ENCODE measurements around the gene VPS16. TPM values are rescaled to one million over a fixed set of nuclear protein-coding genes. Genes with fewer than 3 reads are reported as not detected.

VPS16 gene
- total RNA-seq, 3 donors from 2014 or later (not counting 1 experiment from before 2014, with no cell fraction given), result 108 to 118 (median 109) TPM

- ATAC-seq (no peak), DNase-seq (no peak)
- peaks cover 28 to 50% of the 10 kb centered on the region in 2 donors for H3K4me1 Mint-ChIP-seq
- Histone ChIP-seq H3K27me3 (ENCODE audit: control insufficient read depth, insufficient read depth, low read length) (no peaks in the 10 kb centered on the region), H3K4me3 (ENCODE audit: low read length) (peak overlapping the region; percentile 5), H3K27ac (ENCODE audit: low read length) (peak overlapping the region; percentile 81), H3K36me3 (ENCODE audit: control insufficient read depth, insufficient read depth, low read length) (peaks cover 7% of the 10 kb centered on the region), H3K4me1 (ENCODE audit: control insufficient read depth, insufficient read depth, low read length) (peaks cover 26% of the 10 kb centered on the region), H3K9me3 (ENCODE audit: control insufficient read depth, insufficient read depth, low read length) (no peaks in the 10 kb centered on the region)
- H3K9me3 Mint-ChIP-seq, result no peaks in the 10 kb centered on the region
- peak overlapping the region; percentile 81 to 95 for H3K27ac Mint-ChIP-seq
- TF ChIP-seq, protein P1, sequence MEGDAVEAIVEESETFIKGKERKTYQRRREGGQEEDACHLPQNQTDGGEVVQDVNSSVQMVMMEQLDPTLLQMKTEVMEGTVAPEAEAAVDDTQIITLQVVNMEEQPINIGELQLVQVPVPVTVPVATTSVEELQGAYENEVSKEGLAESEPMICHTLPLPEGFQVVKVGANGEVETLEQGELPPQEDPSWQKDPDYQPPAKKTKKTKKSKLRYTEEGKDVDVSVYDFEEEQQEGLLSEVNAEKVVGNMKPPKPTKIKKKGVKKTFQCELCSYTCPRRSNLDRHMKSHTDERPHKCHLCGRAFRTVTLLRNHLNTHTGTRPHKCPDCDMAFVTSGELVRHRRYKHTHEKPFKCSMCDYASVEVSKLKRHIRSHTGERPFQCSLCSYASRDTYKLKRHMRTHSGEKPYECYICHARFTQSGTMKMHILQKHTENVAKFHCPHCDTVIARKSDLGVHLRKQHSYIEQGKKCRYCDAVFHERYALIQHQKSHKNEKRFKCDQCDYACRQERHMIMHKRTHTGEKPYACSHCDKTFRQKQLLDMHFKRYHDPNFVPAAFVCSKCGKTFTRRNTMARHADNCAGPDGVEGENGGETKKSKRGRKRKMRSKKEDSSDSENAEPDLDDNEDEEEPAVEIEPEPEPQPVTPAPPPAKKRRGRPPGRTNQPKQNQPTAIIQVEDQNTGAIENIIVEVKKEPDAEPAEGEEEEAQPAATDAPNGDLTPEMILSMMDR (IDR thresholded peaks at IDR 0.05), result no peak
- intact Hi-C loops (cut with micrococcal nuclease), result loop anchor here (1.0 to 2.0 kb wide), 2 partner anchors 13 to 33 kb away; partner anchors contain the start of gene PTPRA
- H3K36me3 Mint-ChIP-seq, result no peaks in the 10 kb centered on the region
- peak overlapping the region; percentile 86 for H3K4me3 Mint-ChIP-seq
- 88% methylated on average over 21 of the region's 21 CpGs for WGBS (ENCODE audit: insufficient coverage)
- H3K27me3 Mint-ChIP-seq (ENCODE audit: low read depth in 2 of 2), result no peaks in the 10 kb centered on the region
Observed at GRCh38 chr20:2839732-2840137, 810 bp upstream of the VPS16 start.

- H3K36me3 Mint-ChIP-seq, result no peaks in the 10 kb centered on the region
- H3K9me3 ChIP-seq (ENCODE audit: control insufficient read depth, insufficient read depth, low read length), result no peaks in the 10 kb centered on the region
- intact Hi-C loops (cut with micrococcal nuclease), result loop anchor here (1.0 to 2.0 kb wide), 2 partner anchors 11 to 32 kb away; partner anchors contain the start of gene PTPRA
- H3K4me3 ChIP-seq (ENCODE audit: low read length), result peak overlapping the region; percentile 83
- TF ChIP-seq, protein P1 (IDR thresholded peaks at IDR 0.05), result no peak
- WGBS (ENCODE audit: insufficient coverage), result 11% methylated on average over 33 of the region's 33 CpGs
- DNase-seq (peak; percentile 37 to 52), ATAC-seq (peak; percentile 32 to 52 (median 46))
- peak overlapping the region; percentile 54 for H3K27ac ChIP-seq (ENCODE audit: low read length)
- H3K36me3 ChIP-seq (ENCODE audit: control insufficient read depth, insufficient read depth, low read length), result peaks cover 7% of the 10 kb centered on the region
- peaks cover 26% of the 10 kb centered on the region for H3K4me1 ChIP-seq (ENCODE audit: control insufficient read depth, insufficient read depth, low read length)
- H3K4me3 Mint-ChIP-seq, result peak overlapping the region; percentile 94
- H3K4me1 Mint-ChIP-seq, result peaks cover 30 to 55% of the 10 kb centered on the region in 2 donors
- H3K27me3 Mint-ChIP-seq (ENCODE audit: low read depth in 2 of 2), result no peaks in the 10 kb centered on the region
- H3K9me3 Mint-ChIP-seq, result no peaks in the 10 kb centered on the region
- H3K27ac Mint-ChIP-seq, result peak overlapping the region; percentile 81 to 95
- no peaks in the 10 kb centered on the region for H3K27me3 ChIP-seq (ENCODE audit: control insufficient read depth, insufficient read depth, low read length)
Observed at GRCh38 chr20:2840967-2841531, 504 bp downstream of the VPS16 start.

DNA sequence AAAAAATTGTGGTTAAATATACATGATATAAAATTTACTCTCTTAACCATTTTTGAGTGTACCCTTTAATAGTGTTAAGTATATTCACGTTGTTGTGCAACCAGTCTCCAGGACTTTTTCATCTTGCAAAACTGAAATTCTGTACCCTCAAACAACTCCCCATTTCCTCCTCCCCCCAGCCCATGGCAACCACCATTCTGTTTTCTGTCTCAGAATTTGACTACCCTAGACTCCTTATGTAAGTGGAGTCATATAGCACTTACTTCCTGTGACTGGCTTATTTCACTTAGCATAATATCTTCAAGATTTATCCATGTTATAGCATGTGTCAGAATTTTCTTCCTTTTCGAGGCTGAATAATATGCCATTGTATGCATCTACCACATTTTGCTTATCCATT lies 5.1 kb downstream of the VPS16 start:
- WGBS (ENCODE audit: insufficient coverage), result 80% methylated on average over 2 of the region's 2 CpGs
- Mint-ChIP-seq H3K36me3 (no peaks in the 10 kb centered on the region), H3K4me3 (no peak overlapping the region), H3K27ac (no peak overlapping the region), H3K4me1 (peaks cover 23 to 39% of the 10 kb centered on the region in 2 donors), H3K9me3 (no peaks in the 10 kb centered on the region), H3K27me3 (ENCODE audit: low read depth in 2 of 2) (no peaks in the 10 kb centered on the region)
- DNase-seq (no peak), ATAC-seq (no peak)
- Histone ChIP-seq H3K27me3 (ENCODE audit: control insufficient read depth, insufficient read depth, low read length) (no peaks in the 10 kb centered on the region), H3K9me3 (ENCODE audit: control insufficient read depth, insufficient read depth, low read length) (no peaks in the 10 kb centered on the region), H3K4me1 (ENCODE audit: control insufficient read depth, insufficient read depth, low read length) (peaks cover 10% of the 10 kb centered on the region), H3K27ac (ENCODE audit: low read length) (no peak overlapping the region), H3K36me3 (ENCODE audit: control insufficient read depth, insufficient read depth, low read length) (peaks cover 4% of the 10 kb centered on the region), H3K4me3 (ENCODE audit: low read length) (no peak overlapping the region)
- TF ChIP-seq, protein P1 (IDR thresholded peaks at IDR 0.05), result no peak
- intact Hi-C loops (cut with micrococcal nuclease), result no loop called here

DNA sequence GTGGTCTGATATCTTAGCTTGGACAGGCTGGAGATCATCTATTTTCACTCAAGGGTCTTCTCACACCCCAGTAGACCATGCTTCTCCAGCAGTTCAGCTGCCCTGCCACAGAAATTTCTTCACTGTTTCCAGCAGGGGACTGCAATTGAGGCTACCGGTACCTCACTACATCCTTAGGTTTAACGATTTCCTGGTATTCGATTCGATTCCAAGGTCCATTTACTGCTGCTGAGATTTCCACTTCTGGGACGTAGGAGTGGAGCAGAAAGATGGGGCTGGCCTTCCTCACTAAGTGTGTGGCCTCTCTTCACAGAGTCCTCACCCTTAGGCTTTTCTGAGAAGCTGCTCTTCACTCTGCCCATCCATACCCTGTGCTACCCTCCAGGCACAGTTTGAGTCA lies 6.2 kb downstream of the VPS16 start:
- intact Hi-C loops (cut with micrococcal nuclease), result no loop called here
- H3K36me3 Mint-ChIP-seq, result no peaks in the 10 kb centered on the region
- Histone ChIP-seq H3K4me3 (ENCODE audit: low read length) (no peak overlapping the region), H3K27ac (ENCODE audit: low read length) (no peak overlapping the region), H3K36me3 (ENCODE audit: control insufficient read depth, insufficient read depth, low read length) (peaks cover 4% of the 10 kb centered on the region), H3K27me3 (ENCODE audit: control insufficient read depth, insufficient read depth, low read length) (no peaks in the 10 kb centered on the region), H3K9me3 (ENCODE audit: control insufficient read depth, insufficient read depth, low read length) (no peaks in the 10 kb centered on the region), H3K4me1 (ENCODE audit: control insufficient read depth, insufficient read depth, low read length) (peaks cover 12% of the 10 kb centered on the region)
- ATAC-seq (no peak), DNase-seq (no peak)
- WGBS (ENCODE audit: insufficient coverage), result 98% methylated on average over 5 of the region's 5 CpGs
- H3K4me3 Mint-ChIP-seq, result no peak overlapping the region
- H3K27ac Mint-ChIP-seq, result peak overlapping the region in 1 of 2 donors; percentile 42
- H3K9me3 Mint-ChIP-seq, result no peaks in the 10 kb centered on the region
- peaks cover 25 to 40% of the 10 kb centered on the region in 2 donors for H3K4me1 Mint-ChIP-seq
- H3K27me3 Mint-ChIP-seq (ENCODE audit: low read depth in 2 of 2), result no peaks in the 10 kb centered on the region
- TF ChIP-seq, protein P1 (IDR thresholded peaks at IDR 0.05), result no peak
